Inflammatory macrophage treated with lipopolysaccharide for 1 hour (primary cell): ENCODE data around the gene CDHR1.

ENCODE experiments used
- DNase-seq, 2 donors: peaks; one replicate each; pipeline ENCODE4 v3.0.0-alpha.2; 2020 to 2022

The CDHR1 gene

DNA sequence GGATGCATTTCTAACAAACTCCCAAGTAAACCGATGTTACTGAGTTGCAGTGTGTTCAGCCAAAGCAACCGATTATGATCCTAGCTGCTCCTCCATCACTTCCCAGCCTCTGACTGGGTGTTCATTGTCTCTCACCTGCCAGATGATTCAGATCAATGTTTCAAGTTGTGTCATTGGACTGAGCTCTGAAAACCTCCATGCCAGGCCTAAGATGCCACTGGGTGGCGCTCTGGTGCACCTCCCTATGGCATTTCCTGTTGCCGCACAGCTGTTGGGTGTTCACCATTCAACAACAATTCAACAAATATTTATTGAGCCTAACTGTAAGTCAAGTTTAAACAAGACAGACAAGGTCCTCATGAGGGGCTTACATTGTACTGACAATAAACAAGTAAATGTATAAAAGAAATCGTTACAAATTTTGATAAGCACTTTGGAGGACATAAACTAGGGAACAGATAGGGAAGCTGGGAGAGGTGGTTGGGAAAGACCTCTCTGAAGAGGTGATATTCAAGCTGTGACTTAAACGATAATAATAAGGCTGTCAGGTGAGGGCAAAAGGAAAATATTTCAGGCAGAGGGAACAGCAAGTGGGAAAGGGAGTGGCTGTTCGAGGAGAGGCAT, 73.3 kb downstream of the CDHR1 start:
- DNase-seq: peak; percentile 18 to 53

DNA sequence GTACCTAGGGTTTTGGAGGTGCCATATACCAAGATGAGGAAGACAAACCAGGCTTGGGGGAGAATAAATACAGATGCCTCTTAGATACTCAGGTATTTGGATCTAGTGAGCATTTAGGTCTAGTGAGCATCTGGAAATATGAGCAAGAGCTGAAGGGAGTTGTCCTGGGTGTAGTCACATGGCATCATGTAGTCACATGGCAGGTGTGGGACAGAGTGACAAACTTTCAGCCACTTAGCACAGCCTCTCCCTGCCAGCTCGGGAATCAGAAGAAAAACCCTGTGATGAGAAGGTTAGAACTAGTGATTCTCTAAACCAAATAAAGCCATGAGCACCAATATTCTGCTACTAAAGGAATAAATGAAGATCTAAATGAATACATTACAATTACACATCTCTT, 74.8 kb downstream of the CDHR1 start:
- DNase-seq: no peak
